Activated CD4-positive, CD25-positive, alpha-beta regulatory T cell treated with anti-CD3 and anti-CD28 coated beads, Interleukin-2, amount 50 U/mL, for 24 hours (primary cell): ENCODE measurements around the gene C11orf87.

Experiments used
- ATAC-seq, 2 donors: fragments of 150-1000 bp; cut with Tn5 transposase; one replicate each; pipeline ENCODE4 v1.10.0; 2021; ENCODE audit warnings: mild to moderate bottlenecking in 1 of 2, moderate library complexity in 1 of 2

Gene C11orf87

GRCh38 chr11:109421981-109422869 is at the start of gene C11orf87:
Gene C11orf87, plus strand, starts transcription at chr11:109422190. Its CDS starts 1,444 bp downstream, at chr11:109423634.
- ATAC-seq = no peak

- no peak for ATAC-seq
These were observed 48.0 kb upstream of the C11orf87 start for GRCh38 chr11:109374032-109374431.

- no peak for ATAC-seq
These were observed 47.5 kb upstream of the C11orf87 start for GRCh38 chr11:109374441-109374840.

GRCh38 chr11:109377039-109377742 is 44.8 kb upstream of the C11orf87 start:
- no peak for ATAC-seq

- no peak for ATAC-seq
These were observed 44.0 kb upstream of the C11orf87 start for GRCh38 chr11:109378034-109378433.

- no peak for ATAC-seq
These were observed 38.7 kb upstream of the C11orf87 start for GRCh38 chr11:109383306-109383705.

GRCh38 chr11:109384873-109385272 is 37.1 kb upstream of the C11orf87 start:
- no peak for ATAC-seq

GRCh38 chr11:109388982-109389381 is 33.0 kb upstream of the C11orf87 start:
- no peak for ATAC-seq

GRCh38 chr11:109390752-109391151 is 31.2 kb upstream of the C11orf87 start:
- no peak for ATAC-seq

GRCh38 chr11:109401545-109401944 is 20.4 kb upstream of the C11orf87 start:
- no peak for ATAC-seq

GRCh38 chr11:109405671-109406070 is 16.3 kb upstream of the C11orf87 start:
- ATAC-seq = no peak

- ATAC-seq = no peak
These were observed 5.4 kb upstream of the C11orf87 start for GRCh38 chr11:109416601-109417000.

- no peak for ATAC-seq
These were observed 978 bp downstream of the C11orf87 start for GRCh38 chr11:109422870-109423465.

- ATAC-seq = no peak
These were observed 1.6 kb downstream of the C11orf87 start for GRCh38 chr11:109423466-109424190.

- ATAC-seq = no peak
These were observed 2.9 kb downstream of the C11orf87 start for GRCh38 chr11:109424901-109425300.

- ATAC-seq = no peak
These were observed 3.6 kb downstream of the C11orf87 start for GRCh38 chr11:109425554-109425953.

- no peak for ATAC-seq
These were observed 4.7 kb downstream of the C11orf87 start for GRCh38 chr11:109426442-109427240.

- ATAC-seq = no peak
These were observed 10.1 kb downstream of the C11orf87 start for GRCh38 chr11:109432105-109432504.

GRCh38 chr11:109433753-109434256 is 11.8 kb downstream of the C11orf87 start:
- ATAC-seq = no peak

- no peak for ATAC-seq
These were observed 13.2 kb downstream of the C11orf87 start for GRCh38 chr11:109435121-109435742.

GRCh38 chr11:109439684-109440083 is 17.7 kb downstream of the C11orf87 start:
- no peak for ATAC-seq
